HG02623 (cell line): ENCODE data around the gene ADCYAP1R1.
A peak's percentile ranks its signal among the peaks of the same experiment; 100 is the strongest.

Experiments used
- ATAC-seq: cut with Tn5 transposase; IDR thresholded peaks from one replicate; pipeline ENCODE4 v1.9.1; 2021; ENCODE audit warnings: moderate library complexity; ENCODE audit not compliant: unreplicated experiment

Gene ADCYAP1R1

GRCh38 chr7:31104361-31105255 is 52.5 kb downstream of the ADCYAP1R1 start:
- no peak for ATAC-seq

- no peak for ATAC-seq
Observed at GRCh38 chr7:31105256-31105950, 53.3 kb downstream of the ADCYAP1R1 start.

- ATAC-seq, result no peak
Observed at GRCh38 chr7:31106303-31107105, 54.4 kb downstream of the ADCYAP1R1 start.

- no peak for ATAC-seq
Observed at GRCh38 chr7:31107106-31108090, 55.3 kb downstream of the ADCYAP1R1 start.

- ATAC-seq, result no peak
Observed at GRCh38 chr7:31108097-31108657, 56.1 kb downstream of the ADCYAP1R1 start.

- no peak for ATAC-seq
Observed at GRCh38 chr7:31109751-31110150, 57.6 kb downstream of the ADCYAP1R1 start.

GRCh38 chr7:31110331-31111108 is 58.4 kb downstream of the ADCYAP1R1 start:
- ATAC-seq, result no peak

- ATAC-seq, result no peak
Observed at GRCh38 chr7:31111109-31111451, 59.0 kb downstream of the ADCYAP1R1 start.

- no peak for ATAC-seq
Observed at GRCh38 chr7:31113660-31114059, 61.6 kb downstream of the ADCYAP1R1 start.

GRCh38 chr7:31114593-31115343 is 62.7 kb downstream of the ADCYAP1R1 start:
- ATAC-seq, result no peak

- ATAC-seq, result no peak
Observed at GRCh38 chr7:31116615-31117014, 64.5 kb downstream of the ADCYAP1R1 start.

- ATAC-seq, result no peak
Observed at GRCh38 chr7:31119249-31119648, 67.1 kb downstream of the ADCYAP1R1 start.

GRCh38 chr7:31120800-31121513 is 68.8 kb downstream of the ADCYAP1R1 start:
- ATAC-seq, result no peak

- no peak for ATAC-seq
Observed at GRCh38 chr7:31121601-31122000, 69.5 kb downstream of the ADCYAP1R1 start.

GRCh38 chr7:31122649-31123058 is 70.5 kb downstream of the ADCYAP1R1 start:
- peak; percentile 55 for ATAC-seq

- ATAC-seq, result no peak
Observed at GRCh38 chr7:31123321-31123720, 71.2 kb downstream of the ADCYAP1R1 start.

GRCh38 chr7:31123726-31124125 is 71.6 kb downstream of the ADCYAP1R1 start:
- no peak for ATAC-seq

GRCh38 chr7:31125171-31125570 is 73.1 kb downstream of the ADCYAP1R1 start:
- ATAC-seq, result no peak
